ENCODE data around the gene DDX39A.
"Not testable (repeated sequence)": the region's sequence is repeated elsewhere in the genome, so short reads cannot be mapped to it uniquely, and the experiment has no call there.

The DDX39A gene

GRCh38 chr19:14409146-14410023, 9.8 kb downstream of the DDX39A start:
- in situ Hi-C loops (cut with HindIII; ENCODE audit: low sequenced_read_pairs) = loop anchor here (5.0 kb wide), 4 partner anchors 57 to 272 kb away; partner anchors contain the start of genes ASF1B, DNAJB1 and PTGER1

- in situ Hi-C loops (cut with HindIII; ENCODE audit: low sequenced_read_pairs) = no loop called here
Observed at GRCh38 chr19:14408491-14409145, 10.5 kb downstream of the DDX39A start.

- in situ Hi-C loops (cut with HindIII; ENCODE audit: low sequenced_read_pairs) = no loop called here
Observed at GRCh38 chr19:14407605-14408484, 11.3 kb downstream of the DDX39A start.

- in situ Hi-C loops (cut with HindIII; ENCODE audit: low sequenced_read_pairs) = no loop called here
Observed at GRCh38 chr19:14406645-14407401, 12.3 kb downstream of the DDX39A start.

- in situ Hi-C loops (cut with HindIII; ENCODE audit: low sequenced_read_pairs) = no loop called here
Observed at GRCh38 chr19:14405758-14406644, 13.1 kb downstream of the DDX39A start.

- in situ Hi-C loops (cut with HindIII; ENCODE audit: low sequenced_read_pairs) = no loop called here
Observed at GRCh38 chr19:14405380-14405757, 13.8 kb downstream of the DDX39A start.

GRCh38 chr19:14404312-14404711, 14.8 kb downstream of the DDX39A start:
- in situ Hi-C loops (cut with HindIII; ENCODE audit: low sequenced_read_pairs) = no loop called here

GRCh38 chr19:14403145-14403930, 15.8 kb downstream of the DDX39A start:
- in situ Hi-C loops (cut with HindIII; ENCODE audit: low sequenced_read_pairs) = not testable (repeated sequence)

GRCh38 chr19:14402332-14403144, 16.6 kb downstream of the DDX39A start:
- in situ Hi-C loops (cut with HindIII; ENCODE audit: low sequenced_read_pairs) = no loop called here

- in situ Hi-C loops (cut with HindIII; ENCODE audit: low sequenced_read_pairs) = no loop called here
Observed at GRCh38 chr19:14401468-14402195, 17.5 kb downstream of the DDX39A start.

- in situ Hi-C loops (cut with HindIII; ENCODE audit: low sequenced_read_pairs) = no loop called here
Observed at GRCh38 chr19:14400951-14401431, 18.1 kb downstream of the DDX39A start.

GRCh38 chr19:14397168-14397567, 22.0 kb downstream of the DDX39A start:
- in situ Hi-C loops (cut with HindIII; ENCODE audit: low sequenced_read_pairs) = loop anchor here (25.0 kb wide), 1 partner anchor 510 kb away; the partner anchor contains the start of gene NANOS3

- in situ Hi-C loops (cut with HindIII; ENCODE audit: low sequenced_read_pairs) = loop anchor here (25.0 kb wide), 1 partner anchor 509 kb away; the partner anchor contains the start of gene NANOS3
Observed at GRCh38 chr19:14396730-14397129, 22.4 kb downstream of the DDX39A start.

- in situ Hi-C loops (cut with HindIII; ENCODE audit: low sequenced_read_pairs) = loop anchor here (25.0 kb wide), 1 partner anchor 509 kb away; the partner anchor contains the start of gene NANOS3
Observed at GRCh38 chr19:14395710-14396336, 23.3 kb downstream of the DDX39A start.

- in situ Hi-C loops (cut with HindIII; ENCODE audit: low sequenced_read_pairs) = loop anchor here (25.0 kb wide), 1 partner anchor 508 kb away; the partner anchor contains the start of gene NANOS3
Observed at GRCh38 chr19:14395262-14395661, 23.9 kb downstream of the DDX39A start.

GRCh38 chr19:14394167-14394566, 25.0 kb downstream of the DDX39A start:
- in situ Hi-C loops (cut with HindIII; ENCODE audit: low sequenced_read_pairs) = loop anchor here (25.0 kb wide), 1 partner anchor 507 kb away; the partner anchor contains the start of gene NANOS3

Measured in endothelial cell of hepatic sinusoid (primary cell).